Kidney (tissue), 14 donors: ENCODE data around the gene LRRFIP1. TPM values are rescaled to one million over a fixed set of nuclear protein-coding genes. Genes with fewer than 3 reads are reported as not detected.

Experiments used
- DNase-seq, 5 donors: peaks; one replicate each; pipeline ENCODE4 v3.0.0-alpha.2; 2013 to 2020
- FAIRE-seq: peaks from 2 replicates; lab custom pipeline; 2012; peaks lifted over from hg19 to GRCh38; lab: Jason Lieb, UNC
- H3K27ac ChIP-seq, 2 donors: one replicate each; pipeline ENCODE4 v1.7.0; 2013; ENCODE audit warnings: low read depth in 2 of 2, low read length in 2 of 2, inconsistent platforms in 1 of 2
- H3K27me3 ChIP-seq: one replicate; pipeline ENCODE4 v1.7.1; 2013; ENCODE audit warnings: low read length, inconsistent platforms; ENCODE audit not compliant: control insufficient read depth, insufficient read depth
- H3K36me3 ChIP-seq, 3 donors: one replicate each; pipeline versions ENCODE4 v1.7.0 to v1.7.1; 2013; ENCODE audit warnings: low read length in 3 of 3, control low read depth in 1 of 3, inconsistent platforms in 1 of 3; ENCODE audit not compliant: insufficient read depth in 3 of 3, control insufficient read depth in 2 of 3
- H3K4me1 ChIP-seq, 3 donors: one replicate each; pipeline versions ENCODE4 v1.7.0 to v1.7.1; 2013; ENCODE audit warnings: low read length in 3 of 3, inconsistent platforms in 1 of 3, low read depth in 1 of 3; ENCODE audit not compliant: control insufficient read depth in 2 of 3, insufficient read depth in 2 of 3
- H3K4me3 ChIP-seq, 3 donors: one replicate each; pipeline versions ENCODE4 v1.7.0 to v1.8.1; 2013; ENCODE audit warnings: low read length in 3 of 3, control low read depth in 1 of 3, inconsistent platforms in 1 of 3
- H3K9ac ChIP-seq, 3 donors: one replicate each; pipeline versions ENCODE4 v1.7.0 to v1.7.1; 2013; ENCODE audit warnings: low read length in 3 of 3, control low read depth in 1 of 3, inconsistent platforms in 1 of 3
- H3K9me3 ChIP-seq, 3 donors: one replicate each; pipeline versions ENCODE4 v1.7.0 to v1.7.1; 2013; ENCODE audit warnings: low read length in 3 of 3, control low read depth in 1 of 3, inconsistent platforms in 1 of 3; ENCODE audit not compliant: control insufficient read depth in 2 of 3, insufficient read depth in 1 of 3
- CTCF ChIP-seq: IDR thresholded peaks from 3 replicates; pipeline ENCODE4 v1.5.1; 2012; ENCODE audit warnings: mild to moderate bottlenecking, moderate library complexity, borderline replicate concordance; ENCODE audit not compliant: insufficient read depth; ENCODE audit errors: extremely low read depth
- intact Hi-C: fragments of 100-400 bp; cut with DNase I; formaldehyde crosslinking; loops from one replicate; pipeline ENCODE4 v1.11.1; 2022
- polyA plus RNA-seq: library from polyadenylated mRNA; stranded (reverse); fragments of 350-450 nt; fragmentation: Illumina TruSeq; extraction: RNeasy Lipid Tissue Mini Kit (QIAGEN cat#74804); gene quantifications from one replicate; pipeline ENCODE4 v1.2.3, GENCODE V29; 2014; ENCODE audit warnings: low read depth, low replicate concordance; ENCODE audit not compliant: insufficient read depth
- total RNA-seq: library from RNA; stranded (reverse); fragmentation: NEBNext Ultra II Directional; extraction: Animal tissue kit (Norgen Biotek cat#: 25700); gene quantifications from one replicate; pipeline ENCODE4 v1.2.1, GENCODE V29; 2021
- donor health status: control.
- donor health status: control.
- donor health status: control.
- donor health status: control.
- donor health status: control.
- donor health status: DM: yes; HTN: yes; CAD: no.
- donor health status: Normal renal cell carcinoma (clear cell type).

Gene LRRFIP1
- total and polyA plus RNA-seq, 2 donors from 2014 or later = 39.1 to 204 TPM

- DNase-seq (peak in 2 of 5 donors; percentile 42 to 70), FAIRE-seq (no peak)
- Histone ChIP-seq H3K27me3 (no peaks in the 10 kb centered on the region), H3K4me3 (peak overlapping the region in 2 of 3 donors; percentile 22 to 83), H3K9me3 (no peaks in the 10 kb centered on the region), H3K9ac (peak overlapping the region in 1 of 3 donors; percentile 79), H3K36me3 (no peaks in the 10 kb centered on the region), H3K27ac (peak overlapping the region; percentile 81 to 94), H3K4me1 (peaks cover 0 to 13% (median 4%) of the 10 kb centered on the region in 3 donors)
- intact Hi-C loops = no loop called here
- TF ChIP-seq CTCF = no peak
Measured at GRCh38 chr2:237591141-237591881, 36.1 kb upstream of the LRRFIP1 start.

GRCh38 chr2:237592425-237592980 is 34.9 kb upstream of the LRRFIP1 start:
- FAIRE-seq = no peak
- intact Hi-C loops = no loop called here
- TF ChIP-seq CTCF = no peak
- Histone ChIP-seq H3K9me3 (no peaks in the 10 kb centered on the region), H3K27me3 (no peaks in the 10 kb centered on the region), H3K27ac (peak overlapping the region in 1 of 2 donors; percentile 28), H3K9ac (no peak overlapping the region), H3K4me1 (peaks cover 0 to 13% (median 4%) of the 10 kb centered on the region in 3 donors), H3K4me3 (no peak overlapping the region), H3K36me3 (no peaks in the 10 kb centered on the region)
- no peak for DNase-seq

GRCh38 chr2:237593036-237593435 is 34.4 kb upstream of the LRRFIP1 start:
- no peaks in the 10 kb centered on the region for H3K27me3 ChIP-seq
- no peak for TF ChIP-seq CTCF
- H3K36me3 ChIP-seq = no peaks in the 10 kb centered on the region
- H3K4me1 ChIP-seq = peaks cover 0 to 10% (median 4%) of the 10 kb centered on the region in 3 donors
- H3K9me3 ChIP-seq = no peaks in the 10 kb centered on the region
- intact Hi-C loops = no loop called here
- FAIRE-seq (no peak), DNase-seq (no peak)
- H3K27ac ChIP-seq = no peak overlapping the region
- H3K9ac ChIP-seq = no peak overlapping the region
- H3K4me3 ChIP-seq = no peak overlapping the region
